ENCODE results near the gene SDHA. TPM values are rescaled to one million over a fixed set of nuclear protein-coding genes. Genes with fewer than 3 reads are reported as not detected.
"Not testable (repeated sequence)": the region's sequence is repeated elsewhere in the genome, so short reads cannot be mapped to it uniquely, and the experiment has no call there.

The SDHA gene
- total and polyA plus RNA-seq, 11 donors = 276 to 861 (median 727) TPM

- TF ChIP-seq POLR2A (IDR thresholded peaks at IDR 0.05) (no peak), CTCF (IDR thresholded peaks at IDR 0.05) (no peak)
- intact Hi-C loops (cut with DNase I) = no loop called here
- ATAC-seq = peak in 3 of 4 donors; percentile 37 to 52 (median 50)
- Histone ChIP-seq H3K27me3 (no peaks in the 10 kb centered on the region), H3K9me3 (no peaks in the 10 kb centered on the region), H3K27ac (peak overlapping the region in 1 of 12 donors; percentile 18), H3K4me3 (no peak overlapping the region), H3K36me3 (peaks cover 0 to 60% (median 36%) of the 10 kb centered on the region in 9 donors), H3K4me1 (peaks cover 0 to 4% (median 0%) of the 10 kb centered on the region in 12 donors)
- no peak for DNase-seq
- 79 to 95% (median 93%) methylated on average over 13 of the region's 13 CpGs for WGBS, 4 donors
Measured at GRCh38 chr5:257148-257547, 39.0 kb downstream of the SDHA start.

- H3K27ac ChIP-seq = peak overlapping the region in 10 of 12 donors; percentile 1 to 78 (median 62)
Measured at GRCh38 chr5:263275-263974, 45.3 kb downstream of the SDHA start.

GRCh38 chr5:264338-264737, 46.2 kb downstream of the SDHA start:
- peak in 3 of 4 donors; percentile 14 to 19 (median 17) for ATAC-seq

More at GRCh38 chr5:263275-263974, 45.3 kb downstream of the SDHA start:
- DNase-seq; H3K4me3 ChIP-seq; H3K27me3 ChIP-seq; H3K9me3 ChIP-seq; intact Hi-C loops (cut with DNase I): not testable (repeated sequence)
- 52 to 67% (median 63%) methylated on average over 9 of the region's 9 CpGs for WGBS, 4 donors
- Histone ChIP-seq H3K36me3 (peaks cover 0 to 40% (median 32%) of the 10 kb centered on the region in 9 donors), H3K4me1 (peaks cover 0 to 16% (median 6%) of the 10 kb centered on the region in 12 donors)
- peak; percentile 85 to 90 (median 88) for ATAC-seq

GRCh38 chr5:266311-267026, 48.3 kb downstream of the SDHA start:
- intact Hi-C loops (cut with DNase I); H3K27ac ChIP-seq: not testable (repeated sequence)
- 83 to 96% (median 93%) methylated on average over 19 of the region's 19 CpGs for WGBS, 4 donors

More at GRCh38 chr5:264338-264737, 46.2 kb downstream of the SDHA start:
- Histone ChIP-seq H3K9me3 (no peaks in the 10 kb centered on the region), H3K27me3 (no peaks in the 10 kb centered on the region), H3K27ac (peak overlapping the region in 9 of 12 donors; percentile 1 to 78 (median 68)), H3K36me3 (peaks cover 0 to 40% (median 30%) of the 10 kb centered on the region in 9 donors), H3K4me3 (no peak overlapping the region), H3K4me1 (peaks cover 0 to 16% (median 6%) of the 10 kb centered on the region in 12 donors)
- DNase-seq = no peak
- TF ChIP-seq POLR2A (IDR thresholded peaks at IDR 0.05) (no peak), CTCF (IDR thresholded peaks at IDR 0.05) (no peak)
- 75 to 92% (median 90%) methylated on average over 10 of the region's 10 CpGs for WGBS, 4 donors
- intact Hi-C loops (cut with DNase I) = no loop called here

GRCh38 chr5:267716-268115, 49.6 kb downstream of the SDHA start:
- no peaks in the 10 kb centered on the region for H3K27me3 ChIP-seq
- intact Hi-C loops (cut with DNase I) = no loop called here
- H3K4me1 ChIP-seq = peaks cover 0 to 19% (median 6%) of the 10 kb centered on the region in 12 donors
- no peak for TF ChIP-seq CTCF (IDR thresholded peaks at IDR 0.05)
- TF ChIP-seq POLR2A (IDR thresholded peaks at IDR 0.05) = no peak
- peaks cover 0 to 35% (median 24%) of the 10 kb centered on the region in 9 donors for H3K36me3 ChIP-seq
- H3K9me3 ChIP-seq = no peaks in the 10 kb centered on the region
- WGBS, 4 donors = 65 to 91% (median 79%) methylated on average over 1 of the region's 1 CpG
- H3K27ac ChIP-seq = no peak overlapping the region
- ATAC-seq (no peak), DNase-seq (no peak)
- no peak overlapping the region for H3K4me3 ChIP-seq

More at GRCh38 chr5:266311-267026, 48.3 kb downstream of the SDHA start:
- H3K4me3 ChIP-seq, H3K27me3 ChIP-seq, H3K9me3 ChIP-seq, DNase-seq, ATAC-seq: not testable (repeated sequence)
- peaks cover 0 to 40% (median 27%) of the 10 kb centered on the region in 9 donors for H3K36me3 ChIP-seq
- peaks cover 0 to 18% (median 6%) of the 10 kb centered on the region in 12 donors for H3K4me1 ChIP-seq

Data from heart left ventricle (tissue), 16 donors.